ENCODE measurements around the gene RHOT2. TPM values are rescaled to one million over a fixed set of nuclear protein-coding genes. Genes with fewer than 3 reads are reported as not detected.

RHOT2 gene
- total and polyA plus RNA-seq, 2 donors (not counting 3 experiments of a cell fraction or from before 2014, with no cell fraction given) = 106 to 139 TPM

GRCh38 chr16:684961-685696 lies 17.2 kb downstream of the RHOT2 start:
- dilution Hi-C loops (cut with MboI; ENCODE audit: extremely low pct_ligation_motif_present, low sequenced_read_pairs) = no loop called here
- no peaks in the 10 kb centered on the region for H4K20me1 ChIP-seq (replicated peaks; ENCODE audit: control insufficient read depth, extremely low read depth, insufficient read depth, low read length)
- DNase-seq (ENCODE audit: low read depth, low spot score) (no peak), FAIRE-seq (no peak)
- no peaks in the 10 kb centered on the region for H3K9me1 ChIP-seq (replicated peaks; ENCODE audit: control insufficient read depth, extremely low read depth, insufficient read depth, low read length)
- H3K36me3 ChIP-seq (ENCODE audit: control insufficient read depth in 2 of 2, extremely low read depth in 1 of 2, insufficient read depth in 2 of 2, low read length in 2 of 2) = peaks cover 7 to 22% of the 10 kb centered on the region in 2 experiments
- POLR2A ChIA-PET = no interaction called here
- no peak overlapping the region for H2AFZ ChIP-seq (ENCODE audit: low read depth, low read length)
- no TSS peak for BruUV-seq (replicated peaks)
- peaks cover 26% of the 10 kb centered on the region for H3K4me1 ChIP-seq (ENCODE audit: control insufficient read depth, extremely low read depth, insufficient read depth, low read length)
- CTCF ChIA-PET = interaction anchor here (1.5 to 1.8 kb wide), 2 partner anchors 10 to 106 kb away, joined by 4 to 5 read pairs; partner anchors contain the start of gene RHBDL1
- H3K4me2 ChIP-seq (ENCODE audit: insufficient read depth, low read length) = no peak overlapping the region
- TF ChIP-seq CTCF (IDR thresholded peaks at IDR 0.05; ENCODE audit: extremely low read depth in 1 of 2, insufficient read depth in 1 of 2, low read depth in 1 of 2, low read length in 2 of 2) (no peak), FOS (IDR thresholded peaks at IDR 0.05; ENCODE audit: borderline replicate concordance, insufficient read depth, low read length) (no peak), MYC (IDR thresholded peaks at IDR 0.05; ENCODE audit: low read depth, low read length) (no peak), MAX (IDR thresholded peaks at IDR 0.05; ENCODE audit: insufficient read depth, insufficient read length) (no peak), JUN (IDR thresholded peaks at IDR 0.05; ENCODE audit: borderline replicate concordance, insufficient read depth, insufficient read length, low read depth) (no peak), POLR2A (IDR thresholded peaks at IDR 0.05; ENCODE audit: low read depth, low read length) (no peak), GATA2 (IDR thresholded peaks at IDR 0.05; ENCODE audit: insufficient read depth, insufficient read length, low read depth, low read length) (no peak), POLR2AphosphoS5 (IDR thresholded peaks at IDR 0.05; ENCODE audit: insufficient read depth, low read depth, low read length) (no peak), EZH2 (IDR thresholded peaks at IDR 0.05; ENCODE audit: borderline replicate concordance, low read depth, low read length, severe bottlenecking) (no peak)
- no peaks in the 10 kb centered on the region for H3K27me3 ChIP-seq (ENCODE audit: control insufficient read depth in 2 of 2, insufficient read depth in 2 of 2, low read length in 2 of 2)
- H3K4me3 ChIP-seq (replicated peaks in 1 of 3; ENCODE audit: insufficient read depth in 1 of 3, low read depth in 1 of 3, low read length in 3 of 3) = no peak overlapping the region
- H3K79me2 ChIP-seq (ENCODE audit: control insufficient read depth, insufficient read depth, low read length) = peaks cover 31% of the 10 kb centered on the region
- H3K27ac ChIP-seq (ENCODE audit: insufficient read depth, low read depth, low read length) = no peak overlapping the region
- H3K9me3 ChIP-seq (replicated peaks; ENCODE audit: control insufficient read depth, insufficient read depth, low read length) = no peaks in the 10 kb centered on the region
- H3K9ac ChIP-seq (replicated peaks; ENCODE audit: extremely low read depth, insufficient read depth, low read length) = no peak overlapping the region
- intact Hi-C loops (cut with micrococcal nuclease) = no loop called here

All from endothelial cell of umbilical vein (primary cell).